Frontal cortex (tissue), 4 donors: ENCODE results near the gene ZNF443. TPM values are rescaled to one million over a fixed set of nuclear protein-coding genes. Genes with fewer than 3 reads are reported as not detected.
A peak's percentile ranks its signal among the peaks of the same experiment; 100 is the strongest.
"Not testable (repeated sequence)": the region's sequence is repeated elsewhere in the genome, so short reads cannot be mapped to it uniquely, and the experiment has no call there.

Source experiments
- DNase-seq, 2 donors: peaks; one replicate each; pipeline ENCODE4 v3.0.0; 2012; ENCODE audit warnings: low spot score in 2 of 2
- FAIRE-seq: peaks from 2 replicates; lab custom pipeline; 2012; peaks lifted over from hg19 to GRCh38; lab: Jason Lieb, UNC
- total RNA-seq: library from RNA; depleted of rRNA; stranded (reverse); fragments of >200 nt; gene quantifications from one replicate; pipeline ENCODE4 v1.2.3, GENCODE V29; 2014
- donor health status: control.
- donor health status: control.
- donor health status: control.

ZNF443 gene
- total RNA-seq, 1 donor from 2014 or later, result 14.3 TPM

DNA sequence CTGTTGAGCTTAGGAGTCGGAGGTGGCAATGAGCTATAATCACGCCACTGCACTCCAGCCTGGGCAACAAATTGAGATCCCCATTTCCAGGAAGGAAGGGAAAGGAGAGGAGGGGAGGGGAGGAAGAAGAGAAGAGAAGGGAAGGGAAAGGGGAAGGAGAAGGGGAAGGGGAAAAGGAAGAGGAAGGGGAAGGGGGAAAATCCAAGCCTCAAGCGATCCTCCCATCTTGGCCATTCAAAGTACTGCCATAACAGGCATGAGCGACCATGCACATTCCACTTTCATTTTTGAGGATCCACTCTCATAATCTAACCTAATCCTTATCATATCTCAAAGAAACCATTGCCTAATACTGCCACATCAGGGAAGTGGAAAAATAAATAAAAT is 14.9 kb downstream of the ZNF443 start:
- DNase-seq (no peak), FAIRE-seq (no peak)

DNA sequence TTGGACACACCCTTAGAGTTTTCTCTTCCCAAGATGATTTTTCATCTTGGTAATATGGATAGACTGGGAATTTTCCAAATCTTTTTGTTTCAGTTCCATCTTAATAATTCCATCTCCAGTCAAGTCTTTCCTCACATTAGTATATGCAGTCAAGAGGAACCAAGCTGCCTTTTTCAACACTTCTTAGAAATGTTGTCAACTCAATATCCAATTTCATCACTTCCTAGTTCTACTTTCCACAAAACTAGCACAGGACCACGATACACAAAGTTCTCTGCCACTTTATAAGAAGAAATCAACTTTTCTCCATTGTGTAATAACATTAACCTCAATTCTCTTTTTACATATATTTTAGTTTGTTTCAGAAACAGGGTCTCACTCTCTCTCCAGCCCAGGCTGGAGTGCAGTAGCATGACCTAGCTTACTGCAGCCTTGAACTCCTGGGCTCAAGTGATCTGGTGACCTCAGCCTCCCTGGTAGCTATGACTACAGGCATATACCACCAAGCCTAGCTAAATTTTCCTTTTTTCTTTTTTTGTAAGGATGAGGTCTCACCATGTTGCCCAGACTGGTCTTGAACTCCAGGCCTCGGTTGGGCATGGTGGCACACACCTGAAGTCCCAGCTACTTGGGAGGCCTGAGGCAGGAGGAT is 15.5 kb downstream of the ZNF443 start:
- no peak for FAIRE-seq

DNA sequence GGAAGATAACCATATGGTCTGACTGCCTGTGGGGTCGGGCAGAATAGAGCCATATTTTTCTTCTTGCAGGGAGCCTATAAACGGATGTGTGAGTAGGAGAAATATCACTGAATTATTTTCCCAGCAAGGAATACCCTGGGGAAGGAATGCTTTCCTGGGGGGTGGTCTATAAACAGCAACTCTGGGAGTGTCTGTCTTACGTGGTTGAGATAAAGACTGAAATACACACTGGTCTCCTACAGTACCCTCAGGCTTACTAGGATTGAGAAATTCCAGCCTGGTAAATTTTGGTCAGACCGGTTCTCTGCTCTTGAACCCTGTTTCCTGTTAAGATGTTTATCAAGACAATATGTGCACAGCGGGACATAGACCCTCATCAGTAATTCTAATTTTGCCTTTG is 23.5 kb downstream of the ZNF443 start:
- not testable (repeated sequence) for DNase-seq, FAIRE-seq

More for the DNA sequence above, 15.5 kb downstream of the ZNF443 start:
- no peak for DNase-seq

DNA sequence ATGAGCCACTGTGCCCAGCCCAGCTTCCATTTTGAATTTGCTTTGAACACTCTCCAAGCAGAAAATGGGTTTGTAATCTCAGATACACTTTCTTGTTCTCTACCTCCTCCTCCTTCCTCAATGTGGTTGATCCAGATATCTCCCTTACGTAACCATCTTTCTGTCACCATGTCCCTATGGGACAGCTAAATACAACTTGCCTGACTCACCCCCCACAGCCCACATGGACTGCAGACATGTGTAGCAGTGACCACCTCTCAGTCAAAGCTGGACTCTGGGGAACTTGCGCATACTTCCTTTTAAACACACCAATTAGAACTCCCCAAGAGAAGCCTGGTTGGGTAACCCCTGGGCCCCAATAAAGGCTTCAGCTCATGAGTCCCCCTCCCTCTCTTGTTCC is 28.9 kb downstream of the ZNF443 start:
- FAIRE-seq, result no peak
- DNase-seq, result no peak

- FAIRE-seq, result no peak
Measured at GRCh38 chr19:12400633-12401502, 40.0 kb downstream of the ZNF443 start, which contains the start of gene ZNF799. ZNF799 (minus strand) TSS chr19:12401271; CDS start chr19:12401070, 201 bp downstream.

DNA sequence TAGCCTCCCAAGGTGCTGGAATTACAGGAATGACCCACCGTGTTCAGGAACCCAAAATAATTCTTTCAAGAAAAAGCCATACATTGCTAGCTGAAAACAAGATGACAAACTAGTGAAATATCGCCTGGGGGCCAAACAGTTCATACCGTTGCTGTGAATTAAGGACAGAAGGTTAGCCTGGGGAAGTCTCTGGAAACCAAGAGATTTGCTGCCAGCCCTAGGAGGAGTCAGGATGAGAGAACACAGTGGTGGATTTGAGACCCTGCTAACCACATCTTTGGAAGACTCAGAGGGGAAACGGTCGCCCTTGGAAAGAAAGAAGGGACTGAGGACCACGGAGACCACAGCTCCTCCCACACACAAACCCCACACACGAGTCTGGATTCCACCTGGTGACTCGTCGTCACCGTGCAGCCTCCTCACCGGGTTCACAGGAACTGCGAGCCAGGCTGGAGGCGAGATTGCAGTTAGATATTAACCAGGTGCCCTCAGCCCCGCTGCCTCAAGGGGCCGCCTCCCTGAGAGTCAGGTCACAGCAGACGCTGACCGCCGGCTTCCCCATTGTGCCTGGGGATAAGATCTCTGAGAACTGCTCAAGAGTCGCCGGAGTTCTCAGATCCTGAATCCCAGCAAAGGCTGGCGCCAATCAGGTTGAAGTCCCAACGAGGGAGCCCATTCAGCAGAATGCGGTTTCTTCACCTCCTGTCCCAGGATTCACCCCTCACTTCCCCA is 40.8 kb downstream of the ZNF443 start:
- not testable (repeated sequence) for FAIRE-seq, DNase-seq

More at GRCh38 chr19:12400633-12401502, 40.0 kb downstream of the ZNF443 start, which contains the start of gene ZNF799:
- DNase-seq, result peak; percentile 81 to 84

GRCh38 chr19:12391148-12391547 is 49.7 kb downstream of the ZNF443 start:
- DNase-seq, FAIRE-seq: not testable (repeated sequence)

DNA sequence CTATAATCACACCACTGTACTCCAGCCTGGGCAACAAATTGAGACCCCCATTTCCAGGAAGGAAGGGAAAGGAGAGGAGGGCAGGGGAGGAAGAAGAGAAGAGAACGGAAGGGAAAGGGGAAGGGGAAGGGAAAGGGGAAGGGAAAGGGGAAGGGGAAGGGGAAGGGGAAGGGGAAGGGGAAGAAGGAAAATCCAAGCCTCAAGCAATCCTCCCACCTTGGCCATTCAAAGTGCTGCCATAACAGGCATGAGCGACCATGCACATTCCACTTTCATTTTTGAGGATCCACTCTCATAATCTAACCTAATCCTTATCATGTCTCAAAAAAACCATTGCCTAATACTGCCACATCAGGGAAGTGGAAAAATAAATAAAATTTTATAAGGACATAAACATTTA is 54.5 kb downstream of the ZNF443 start:
- not testable (repeated sequence) for DNase-seq, FAIRE-seq

DNA sequence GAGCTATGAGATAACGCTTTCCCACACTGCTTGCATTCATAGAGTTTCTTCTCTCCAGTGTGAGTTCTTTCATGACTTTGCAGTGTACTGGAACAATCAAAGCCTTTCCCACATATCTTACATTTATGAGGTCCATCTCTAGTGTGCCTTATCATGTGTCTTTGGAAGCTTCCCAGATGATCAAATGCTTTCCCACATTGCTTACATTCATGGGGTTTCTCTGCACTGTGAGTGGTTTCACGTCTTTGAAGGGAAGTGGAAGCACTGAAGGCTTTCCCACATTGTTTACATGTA is 60.4 kb downstream of the ZNF443 start:
- FAIRE-seq, result no peak
- DNase-seq, result no peak

DNA sequence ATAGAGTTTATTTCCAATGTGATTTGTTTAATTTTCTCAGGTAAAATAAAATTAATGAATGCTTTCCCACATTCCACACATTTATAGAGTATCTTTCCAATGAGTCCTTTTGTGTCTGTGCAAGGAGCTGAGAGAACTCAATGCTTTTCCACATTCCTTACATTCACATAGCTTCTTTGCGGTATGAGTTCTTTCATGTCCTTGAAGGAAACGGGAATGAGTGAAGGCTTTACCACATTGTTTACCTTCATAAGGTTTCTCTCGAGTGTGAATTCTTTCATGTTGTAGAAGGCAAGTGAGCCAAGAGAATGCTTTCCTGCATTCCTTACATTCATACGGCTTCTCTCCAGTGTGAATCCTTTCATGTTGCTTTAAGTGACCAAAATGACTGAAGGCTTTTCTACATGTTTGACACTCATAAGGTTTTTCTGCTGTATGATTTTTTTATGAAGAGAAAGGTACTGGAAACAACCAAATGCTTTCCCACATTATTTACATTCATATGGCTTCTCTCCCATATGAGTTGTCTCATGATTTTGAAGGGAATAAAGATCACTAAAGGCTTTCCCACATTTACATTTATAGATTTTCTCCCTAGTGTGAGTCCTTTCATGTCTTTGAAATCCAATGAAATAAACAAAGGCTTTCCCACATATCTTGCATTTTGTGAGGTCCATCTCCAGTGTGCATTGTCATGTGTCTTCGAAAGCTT is 60.9 kb downstream of the ZNF443 start:
- FAIRE-seq (no peak), DNase-seq (no peak)

Other genes starting within 250 kb of the ZNF443 start
- 17.5 TPM for gene ZNF44, start 146.1 kb downstream of the ZNF443 start, total RNA-seq
- 0.82 TPM for gene ZNF563, start 107.4 kb downstream of the ZNF443 start, total RNA-seq
- gene ZNF442, start 75.3 kb downstream of the ZNF443 start, total RNA-seq, result 4.9 TPM
- gene ZNF799, start 39.8 kb downstream of the ZNF443 start, total RNA-seq, result 7.3 TPM
- 37.5 TPM for gene ZNF709, start 43.8 kb upstream of the ZNF443 start, total RNA-seq
- 32.6 TPM for gene ZNF564, start 110.5 kb upstream of the ZNF443 start, total RNA-seq
- 9.4 TPM for gene ZNF490, start 169.8 kb upstream of the ZNF443 start, total RNA-seq
- gene ZNF791, start 169.9 kb upstream of the ZNF443 start, total RNA-seq, result 25.3 TPM
- gene MAN2B1, start 225.7 kb upstream of the ZNF443 start, total RNA-seq, result 10.6 TPM
- 9.0 TPM for gene WDR83, start 225.8 kb upstream of the ZNF443 start, total RNA-seq
- 92.9 TPM for gene DHPS, start 240.9 kb upstream of the ZNF443 start, total RNA-seq
- not detected for gene GNG14, start 247.0 kb upstream of the ZNF443 start, total RNA-seq